GM10847 (cell line): ENCODE results near the gene GJE1.

Experiments
- POLR2A ChIP-seq: IDR thresholded peaks from 2 replicates; pipeline ENCODE4 v1.6.1; 2011; ENCODE audit not compliant: insufficient read length; ENCODE audit errors: extremely low read depth

GJE1 gene

GRCh38 chr6:142162780-142163179, 30.1 kb downstream of the GJE1 start:
- no peak for TF ChIP-seq POLR2A

GRCh38 chr6:142165227-142165626, 32.5 kb downstream of the GJE1 start:
- no peak for TF ChIP-seq POLR2A

GRCh38 chr6:142167071-142167470, 34.3 kb downstream of the GJE1 start:
- no peak for TF ChIP-seq POLR2A

- no peak for TF ChIP-seq POLR2A
These were observed 34.8 kb downstream of the GJE1 start for GRCh38 chr6:142167486-142167885.

- TF ChIP-seq POLR2A, result no peak
These were observed 38.6 kb downstream of the GJE1 start for GRCh38 chr6:142171351-142171750.

- TF ChIP-seq POLR2A, result no peak
These were observed 40.0 kb downstream of the GJE1 start for GRCh38 chr6:142172758-142173157.

GRCh38 chr6:142173980-142174379, 41.3 kb downstream of the GJE1 start:
- no peak for TF ChIP-seq POLR2A

- no peak for TF ChIP-seq POLR2A
These were observed 42.0 kb downstream of the GJE1 start for GRCh38 chr6:142174703-142175102.

- no peak for TF ChIP-seq POLR2A
These were observed 45.4 kb downstream of the GJE1 start for GRCh38 chr6:142178129-142178528.

GRCh38 chr6:142182004-142182403, 49.3 kb downstream of the GJE1 start:
- no peak for TF ChIP-seq POLR2A

- TF ChIP-seq POLR2A, result no peak
These were observed 50.6 kb downstream of the GJE1 start for GRCh38 chr6:142183351-142183750.

GRCh38 chr6:142184307-142184706, 51.6 kb downstream of the GJE1 start:
- TF ChIP-seq POLR2A, result no peak
